ENCODE results near the gene SUCLG2.

SUCLG2 gene

GRCh38 chr3:67468511-67468910, 185.9 kb downstream of the SUCLG2 start:
- peak; percentile 31 for DNase-seq (ENCODE audit: low read depth)
- no peak for TF ChIP-seq CTCF (conservative IDR thresholded peaks at IDR 0.05; ENCODE audit: low read depth, low read length)
- H3K4me3 ChIP-seq (ENCODE audit: low read length): no peak overlapping the region

GRCh38 chr3:67463656-67464055, 190.8 kb downstream of the SUCLG2 start:
- TF ChIP-seq CTCF (conservative IDR thresholded peaks at IDR 0.05; ENCODE audit: low read depth, low read length): no peak
- no peak for DNase-seq (ENCODE audit: low read depth)
- H3K4me3 ChIP-seq (ENCODE audit: low read length): no peak overlapping the region

GRCh38 chr3:67462187-67462586, 192.2 kb downstream of the SUCLG2 start:
- no peak for TF ChIP-seq CTCF (conservative IDR thresholded peaks at IDR 0.05; ENCODE audit: low read depth, low read length)
- DNase-seq (ENCODE audit: low read depth): no peak
- H3K4me3 ChIP-seq (ENCODE audit: low read length): no peak overlapping the region

DNA sequence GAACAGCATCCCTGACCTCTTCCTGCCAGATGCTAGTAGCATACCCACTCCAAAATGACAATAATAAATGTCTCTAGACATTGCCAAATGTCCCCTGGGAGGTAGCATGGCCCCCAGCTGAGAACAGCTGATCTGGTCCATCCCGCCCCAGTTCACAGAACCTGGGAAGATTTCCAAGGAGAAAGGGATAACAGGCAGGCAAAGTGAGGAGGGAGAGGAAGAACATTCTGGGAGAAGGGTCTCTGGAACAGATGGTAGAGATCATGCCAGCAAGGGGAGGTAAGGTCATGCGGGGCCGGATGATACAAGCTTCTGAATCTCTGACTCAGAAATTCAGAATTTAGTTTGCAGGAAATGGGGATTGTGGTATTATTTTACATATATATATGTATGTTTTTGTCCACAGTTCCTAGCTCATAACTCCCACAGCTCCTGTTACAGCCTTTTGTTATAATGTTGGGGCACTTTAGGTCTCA, 192.7 kb downstream of the SUCLG2 start:
- no peak overlapping the region for H3K4me3 ChIP-seq (ENCODE audit: low read length)
- TF ChIP-seq CTCF (conservative IDR thresholded peaks at IDR 0.05; ENCODE audit: low read depth, low read length): no peak
- no peak for DNase-seq (ENCODE audit: low read depth)

DNA sequence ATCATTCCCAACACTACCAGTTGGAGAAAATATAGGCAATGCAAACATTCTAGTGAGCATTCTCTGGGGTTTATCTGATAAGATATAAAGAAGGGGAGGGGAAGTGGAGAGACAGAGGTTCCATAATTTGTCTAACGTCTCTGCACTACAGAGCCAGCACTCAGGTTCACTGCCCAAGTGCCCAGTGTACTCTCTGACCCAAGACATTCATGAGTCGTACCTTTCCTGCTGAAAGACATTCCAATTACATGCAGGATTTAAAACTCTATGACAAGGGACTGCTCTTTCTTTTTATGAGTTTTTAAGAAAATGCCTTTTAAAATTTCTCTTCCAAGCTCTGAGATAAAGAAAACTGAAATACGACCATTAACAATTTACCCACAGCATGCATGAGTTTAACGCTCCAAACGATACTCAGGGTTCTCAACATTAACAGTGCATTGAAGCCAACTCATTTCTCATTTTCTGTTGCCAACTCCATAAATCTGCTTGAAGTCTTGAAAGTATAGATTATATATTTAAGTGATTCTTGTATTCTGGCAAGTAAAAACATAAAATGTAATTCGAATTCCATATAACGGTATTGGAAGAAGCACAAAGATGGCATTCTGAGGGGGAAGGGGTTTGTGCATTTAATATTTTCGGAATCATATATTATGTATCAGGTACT, 193.4 kb downstream of the SUCLG2 start:
- no peak for DNase-seq (ENCODE audit: low read depth)
- no peak for TF ChIP-seq CTCF (conservative IDR thresholded peaks at IDR 0.05; ENCODE audit: low read depth, low read length)
- H3K4me3 ChIP-seq (ENCODE audit: low read length): no peak overlapping the region

DNA sequence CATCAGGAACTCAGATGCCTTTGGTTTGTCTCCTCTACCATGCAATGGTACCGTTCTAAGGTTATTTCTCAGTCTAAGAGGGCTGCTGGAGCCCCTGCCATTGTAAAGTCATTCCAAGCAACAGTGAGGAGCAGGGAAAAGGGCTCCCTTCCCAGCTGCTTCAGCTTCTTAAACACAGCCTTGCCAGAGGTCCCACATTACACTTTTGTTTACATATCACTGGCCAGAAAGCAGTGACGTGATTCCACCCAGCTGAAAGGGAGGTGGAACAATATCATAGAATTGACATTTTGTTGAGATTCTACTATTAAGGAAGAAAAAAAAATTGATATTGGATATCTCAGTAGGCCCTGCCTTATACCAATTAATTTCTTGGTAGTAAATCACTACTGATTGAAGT, 194.6 kb downstream of the SUCLG2 start:
- DNase-seq (ENCODE audit: low read depth): no peak
- no peak for TF ChIP-seq CTCF (conservative IDR thresholded peaks at IDR 0.05; ENCODE audit: low read depth, low read length)
- no peak overlapping the region for H3K4me3 ChIP-seq (ENCODE audit: low read length)

- no peak for TF ChIP-seq CTCF (conservative IDR thresholded peaks at IDR 0.05; ENCODE audit: low read depth, low read length)
- no peak for DNase-seq (ENCODE audit: low read depth)
- H3K4me3 ChIP-seq (ENCODE audit: low read length): no peak overlapping the region
These were observed 195.4 kb downstream of the SUCLG2 start for GRCh38 chr3:67458896-67459530.
